HG02943 (cell line): ENCODE results near the gene ARID1B.
"Not testable (repeated sequence)": the region's sequence is repeated elsewhere in the genome, so short reads cannot be mapped to it uniquely, and the experiment has no call there.

ENCODE experiments used
- ATAC-seq: cut with Tn5 transposase; IDR thresholded peaks from one replicate; pipeline ENCODE4 v1.9.1; 2021; ENCODE audit warnings: mild to moderate bottlenecking, low read depth, moderate library complexity; ENCODE audit not compliant: unreplicated experiment

Gene ARID1B

GRCh38 chr6:157034436-157035230 lies 257.5 kb downstream of the ARID1B start:
- no peak for ATAC-seq

GRCh38 chr6:157035546-157035945 lies 258.4 kb downstream of the ARID1B start:
- ATAC-seq: no peak

GRCh38 chr6:157036245-157036711 lies 259.1 kb downstream of the ARID1B start:
- ATAC-seq: no peak

- ATAC-seq: no peak
Observed at GRCh38 chr6:157037165-157037564, 260.0 kb downstream of the ARID1B start.

GRCh38 chr6:157038610-157039009 lies 261.4 kb downstream of the ARID1B start:
- no peak for ATAC-seq

- not testable (repeated sequence) for ATAC-seq
Observed at GRCh38 chr6:157039639-157040038, 262.5 kb downstream of the ARID1B start.

- no peak for ATAC-seq
Observed at GRCh38 chr6:157040191-157040590, 263.0 kb downstream of the ARID1B start.

GRCh38 chr6:157045831-157046454 lies 268.8 kb downstream of the ARID1B start:
- ATAC-seq: no peak

- no peak for ATAC-seq
Observed at GRCh38 chr6:157046776-157047175, 269.6 kb downstream of the ARID1B start.

GRCh38 chr6:157047328-157047727 lies 270.1 kb downstream of the ARID1B start:
- ATAC-seq: no peak

GRCh38 chr6:157047951-157048350 lies 270.8 kb downstream of the ARID1B start:
- ATAC-seq: no peak

- ATAC-seq: no peak
Observed at GRCh38 chr6:157049133-157049532, 272.0 kb downstream of the ARID1B start.

- no peak for ATAC-seq
Observed at GRCh38 chr6:157050537-157051265, 273.5 kb downstream of the ARID1B start.

- no peak for ATAC-seq
Observed at GRCh38 chr6:157054531-157054979, 277.4 kb downstream of the ARID1B start.

- no peak for ATAC-seq
Observed at GRCh38 chr6:157055863-157056262, 278.7 kb downstream of the ARID1B start.

- no peak for ATAC-seq
Observed at GRCh38 chr6:157056275-157056674, 279.1 kb downstream of the ARID1B start.

GRCh38 chr6:157058574-157058973 lies 281.4 kb downstream of the ARID1B start:
- peak; percentile 74 for ATAC-seq

- ATAC-seq: no peak
Observed at GRCh38 chr6:157059781-157060180, 282.6 kb downstream of the ARID1B start.

- no peak for ATAC-seq
Observed at GRCh38 chr6:157060440-157060952, 283.3 kb downstream of the ARID1B start.

- no peak for ATAC-seq
Observed at GRCh38 chr6:157061770-157062594, 284.8 kb downstream of the ARID1B start.
